Stimulated activated CD8-positive, alpha-beta memory T cell treated with anti-CD3 and anti-CD28 coated beads, Interleukin-12 subunit alpha, Interleukin-12 subunit beta, amount 100 ng/mL, for 4 hours (primary cell): Measurements from ENCODE around the gene CNBD2.
"Not testable (repeated sequence)": the region's sequence is repeated elsewhere in the genome, so short reads cannot be mapped to it uniquely, and the experiment has no call there.

Source experiments
- DNase-seq: peaks from one replicate; pipeline ENCODE4 v3.0.0-alpha.2; 2020; ENCODE audit warnings: low read depth

The CNBD2 gene

DNA sequence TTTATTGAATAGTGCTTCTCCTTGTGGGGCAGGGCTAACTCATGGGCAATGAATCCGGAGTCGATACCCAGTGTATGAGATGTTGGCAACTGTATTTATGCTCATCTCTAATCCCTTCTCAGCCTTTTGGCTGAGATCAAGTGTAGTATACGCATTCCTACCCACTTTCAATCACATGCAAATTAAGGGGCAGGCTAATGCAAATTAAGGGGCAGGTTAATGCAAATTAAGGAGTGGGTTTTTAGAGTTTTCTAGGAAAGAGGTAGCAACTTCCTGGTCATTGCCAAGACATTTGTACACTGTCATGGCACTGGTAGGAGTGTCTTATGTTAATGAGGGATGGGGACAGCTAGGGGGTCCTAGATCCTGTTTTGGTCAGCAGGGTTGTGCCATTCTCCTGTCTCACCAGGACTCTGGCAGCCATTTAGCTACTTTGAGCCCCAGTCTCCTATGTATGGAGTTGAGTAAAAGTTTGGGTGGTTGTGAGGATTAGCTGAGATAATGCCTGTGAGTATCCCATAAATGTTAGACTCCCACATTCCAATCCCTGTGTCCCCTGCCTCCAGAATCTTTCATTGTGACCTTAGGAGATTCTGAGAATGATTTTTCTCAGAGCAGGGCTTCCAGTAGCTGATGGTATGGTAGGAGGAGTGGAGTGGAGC lies at the start of gene CNBD2:
CNBD2 (plus strand) TSS at position 612 of the 662 bp plus-strand sequence. CDS start 173 bp downstream, outside the sequence.
- no peak for DNase-seq

DNA sequence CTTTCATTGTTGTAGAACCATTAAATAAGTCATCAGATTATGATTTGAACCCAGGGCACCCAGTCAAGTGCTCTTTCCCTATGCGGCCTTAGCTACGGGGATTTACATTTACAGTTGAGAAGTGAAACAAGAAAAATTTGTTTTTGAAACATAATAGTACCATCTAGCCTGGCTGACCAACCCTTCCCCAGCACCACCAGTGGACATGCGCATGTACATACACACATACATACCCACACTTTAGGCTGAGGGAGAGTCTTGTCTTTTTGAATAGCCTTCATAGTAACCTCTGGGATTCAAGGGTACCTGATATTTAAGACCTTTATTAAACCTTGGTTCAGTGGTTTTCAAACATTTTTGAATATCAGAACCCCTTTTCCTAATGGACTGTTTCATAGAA lies 47.9 kb upstream of the CNBD2 start:
- no peak for DNase-seq

DNA sequence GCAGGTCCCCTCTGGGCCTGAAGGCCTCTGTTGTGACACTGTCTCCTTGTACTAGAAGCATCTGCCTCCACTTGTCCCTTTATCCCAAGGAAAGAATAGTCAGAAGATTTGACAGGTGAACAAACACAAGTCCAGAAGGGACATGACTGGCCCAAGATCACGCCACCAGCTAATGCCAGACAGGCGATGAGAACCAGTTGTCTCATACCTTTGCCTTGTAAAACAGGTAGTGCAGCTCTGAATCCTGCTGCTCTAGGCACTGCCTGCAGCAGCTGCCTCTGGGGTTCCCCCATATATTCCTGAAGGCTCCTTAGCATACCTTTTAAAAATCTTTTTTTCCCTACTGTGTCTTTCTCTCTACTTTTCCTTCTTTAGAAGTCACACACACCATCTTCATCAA lies 39.1 kb upstream of the CNBD2 start:
- no peak for DNase-seq

DNA sequence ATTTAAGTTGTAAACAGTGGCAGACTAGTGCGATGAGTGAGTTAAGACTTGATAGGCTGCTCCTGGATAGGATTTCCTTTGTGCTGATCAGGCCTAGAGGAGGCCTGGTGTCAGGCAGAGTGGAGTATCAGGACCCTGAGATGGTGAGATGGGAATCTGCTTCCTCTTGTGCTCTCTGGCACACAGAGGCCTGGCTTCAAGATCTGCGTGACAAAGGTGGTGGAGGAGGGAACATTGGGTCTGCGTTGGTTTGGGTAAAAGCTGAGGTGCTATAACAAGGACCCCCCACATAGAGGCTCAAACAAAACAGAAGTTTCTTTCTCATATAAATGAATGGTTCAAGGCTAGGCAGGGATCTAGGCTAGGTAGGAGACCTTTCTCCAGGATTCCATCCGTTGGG lies 34.3 kb upstream of the CNBD2 start:
- no peak for DNase-seq

DNA sequence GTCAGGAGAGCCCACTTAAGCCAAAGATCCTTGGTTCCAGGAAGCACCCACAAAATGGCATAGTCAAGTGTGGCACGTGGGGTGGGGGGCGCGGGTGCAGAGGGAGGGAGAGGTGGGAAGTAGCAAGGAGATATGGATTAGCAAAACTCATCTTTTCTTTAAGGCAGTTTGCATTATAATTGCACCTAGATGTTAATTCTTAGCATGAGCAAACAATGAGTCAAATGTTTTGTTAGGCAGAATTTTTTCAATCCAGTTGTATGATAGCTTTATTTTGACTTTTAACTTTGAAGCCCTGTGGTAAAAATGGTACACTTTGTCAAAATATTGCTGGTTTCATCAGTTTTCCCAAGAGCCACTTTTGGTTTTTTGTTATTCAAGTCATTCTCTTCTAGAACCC lies 29.1 kb upstream of the CNBD2 start:
- DNase-seq: no peak

DNA sequence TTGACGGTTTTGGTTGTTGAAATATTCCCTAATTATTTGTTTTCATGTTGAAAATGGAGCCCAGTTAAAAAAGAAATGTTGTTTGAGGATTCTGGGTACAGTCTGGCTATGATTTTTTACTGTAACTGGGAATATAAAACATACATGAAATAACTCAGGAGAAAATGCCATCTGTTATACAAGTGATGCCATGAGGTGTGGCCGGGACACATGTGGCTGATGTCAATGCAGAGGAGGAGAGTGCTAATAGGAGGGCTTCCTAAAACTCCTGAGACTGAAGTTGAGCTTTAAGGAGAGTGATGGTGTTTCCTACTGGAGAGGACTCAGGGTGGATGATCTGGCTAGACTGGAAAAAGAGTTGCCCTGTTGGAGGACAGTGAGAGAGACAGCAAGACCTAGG lies 26.8 kb upstream of the CNBD2 start:
- no peak for DNase-seq

DNA sequence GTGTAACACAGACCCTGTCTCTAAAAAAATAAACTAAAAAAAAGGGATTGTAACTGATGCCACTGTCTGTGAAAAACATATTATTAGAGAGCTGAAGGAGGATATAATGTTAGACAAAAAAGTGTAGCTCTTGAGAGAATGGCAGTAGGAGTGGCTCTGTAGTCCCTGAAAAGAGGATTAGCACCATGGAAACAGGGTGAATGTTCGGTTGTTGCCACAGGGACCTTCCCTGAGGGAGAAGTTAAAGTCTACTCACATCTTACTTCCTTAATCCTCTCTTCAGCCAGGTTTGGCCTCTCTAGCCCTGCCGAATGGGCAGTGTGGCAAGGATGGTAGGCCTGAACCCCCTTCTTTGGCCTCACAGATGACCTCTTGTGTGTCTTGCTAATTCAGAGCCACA lies 26.1 kb upstream of the CNBD2 start:
- no peak for DNase-seq

DNA sequence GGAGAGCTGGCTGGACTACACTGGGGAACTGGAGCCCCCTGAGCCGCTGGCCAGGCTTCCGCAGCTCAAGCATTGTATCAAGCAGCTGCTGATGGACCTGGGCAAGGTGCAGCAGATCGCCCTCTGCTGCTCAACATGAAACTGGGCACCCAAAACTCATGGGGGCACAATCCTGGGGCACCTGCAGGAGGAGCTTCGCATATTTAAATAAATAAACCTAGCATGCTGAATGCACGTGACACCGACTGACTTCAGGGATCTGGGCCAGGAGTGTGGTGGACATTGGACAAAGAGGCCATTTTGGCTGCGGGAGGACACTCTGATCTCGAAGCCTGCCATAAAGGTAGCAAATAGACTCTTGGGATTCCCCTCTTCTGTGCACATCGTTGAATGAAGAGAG lies 20.9 kb upstream of the CNBD2 start:
- no peak for DNase-seq

DNA sequence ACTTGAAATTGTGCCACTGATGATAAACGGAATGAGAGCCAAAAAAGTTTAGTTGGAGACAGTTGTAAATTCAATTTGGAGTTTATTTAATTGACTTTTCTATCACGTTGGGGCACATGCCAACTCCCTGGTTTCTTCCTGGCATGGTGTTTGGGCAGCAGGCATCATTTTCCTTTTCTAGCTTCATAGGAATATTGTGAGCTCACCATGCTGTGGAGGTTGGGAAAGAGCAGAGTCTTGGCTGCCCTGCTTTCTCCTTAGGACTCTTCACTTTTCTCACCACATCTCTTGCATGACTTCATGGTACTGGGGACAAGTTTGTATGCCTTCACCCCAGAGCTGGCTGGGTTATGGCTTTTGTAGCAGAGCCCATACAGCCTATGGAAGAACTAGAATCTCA lies 20.5 kb upstream of the CNBD2 start:
- no peak for DNase-seq

DNA sequence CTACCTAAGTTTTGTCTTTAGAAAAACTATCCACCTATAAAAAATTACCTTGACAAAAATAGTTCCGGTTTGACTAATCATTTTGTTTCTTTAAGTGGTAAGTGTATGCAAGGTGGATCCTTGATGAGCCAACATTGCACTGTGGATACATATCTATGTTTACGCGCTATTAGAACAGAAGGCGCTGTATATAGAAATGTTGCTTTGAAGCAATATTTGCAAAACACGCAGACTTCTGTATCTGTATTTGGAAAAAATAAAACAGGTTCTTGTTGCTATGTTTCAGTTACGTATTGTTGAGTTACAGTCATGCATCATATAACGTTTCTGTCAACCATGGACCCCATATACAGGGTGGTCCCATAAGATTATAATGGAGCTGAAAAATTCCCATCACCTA lies 18.3 kb upstream of the CNBD2 start:
- DNase-seq: no peak

DNA sequence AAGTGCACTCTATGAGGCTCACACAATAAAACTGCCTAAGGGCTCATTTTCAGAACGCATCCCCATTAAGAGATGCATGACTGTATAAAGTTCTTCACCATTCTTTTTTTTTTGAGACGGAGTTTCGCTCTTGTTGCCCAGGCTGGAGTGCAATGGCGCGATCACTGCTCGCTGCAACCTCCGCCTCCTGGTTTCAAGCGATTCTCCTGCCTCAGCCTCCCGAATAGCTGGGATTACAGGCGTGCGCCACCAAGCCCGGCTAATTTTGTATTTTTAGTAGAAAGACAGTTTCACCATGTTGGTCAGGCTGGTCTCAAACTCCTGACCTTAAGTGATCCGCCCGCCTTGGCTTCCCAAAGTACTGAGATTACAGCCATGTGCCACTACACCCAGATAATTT lies 16.3 kb upstream of the CNBD2 start:
- not testable (repeated sequence) for DNase-seq

DNA sequence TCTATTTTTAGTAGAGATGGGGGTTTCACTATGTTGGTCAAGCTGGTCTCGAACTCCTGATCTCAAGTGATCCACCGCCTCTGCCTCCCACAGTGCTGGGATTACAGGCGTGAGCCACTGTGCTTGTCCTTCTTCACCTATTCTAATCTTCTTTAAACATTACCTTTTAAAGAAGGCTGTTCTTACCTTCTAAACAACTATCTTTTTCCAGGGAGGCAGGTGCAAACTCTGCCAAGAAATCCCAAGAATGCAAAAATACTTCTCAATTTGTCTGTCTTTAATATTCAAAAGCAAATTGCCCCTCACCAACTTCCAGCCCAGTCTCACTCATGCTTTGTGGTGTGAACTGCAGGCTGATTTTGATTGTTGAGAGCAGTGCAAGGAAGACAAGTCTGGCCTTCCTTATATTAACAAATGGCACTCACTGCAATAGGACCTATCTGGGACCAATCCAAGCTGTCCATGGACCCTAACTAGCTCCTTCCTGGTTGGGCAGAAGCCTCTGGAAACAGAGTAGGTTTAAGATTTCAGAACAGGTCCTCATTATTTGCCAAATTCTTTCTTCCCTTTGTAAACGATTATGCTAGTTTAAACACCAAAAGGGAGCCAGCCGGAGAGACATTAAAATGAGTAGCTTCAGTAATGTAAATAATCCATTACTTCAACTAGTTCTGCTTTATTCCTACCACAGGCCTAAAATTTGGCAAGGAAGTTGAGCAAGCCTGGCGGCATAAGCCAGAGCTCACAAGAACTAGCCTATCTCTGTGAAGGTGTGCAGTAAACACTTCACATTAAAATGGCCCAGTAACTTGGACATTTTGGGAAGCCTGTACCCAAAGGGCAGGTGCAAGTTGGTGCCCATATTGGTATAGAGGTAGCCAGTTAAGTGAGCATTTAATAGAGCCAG lies 15.7 kb upstream of the CNBD2 start:
- DNase-seq: no peak

DNA sequence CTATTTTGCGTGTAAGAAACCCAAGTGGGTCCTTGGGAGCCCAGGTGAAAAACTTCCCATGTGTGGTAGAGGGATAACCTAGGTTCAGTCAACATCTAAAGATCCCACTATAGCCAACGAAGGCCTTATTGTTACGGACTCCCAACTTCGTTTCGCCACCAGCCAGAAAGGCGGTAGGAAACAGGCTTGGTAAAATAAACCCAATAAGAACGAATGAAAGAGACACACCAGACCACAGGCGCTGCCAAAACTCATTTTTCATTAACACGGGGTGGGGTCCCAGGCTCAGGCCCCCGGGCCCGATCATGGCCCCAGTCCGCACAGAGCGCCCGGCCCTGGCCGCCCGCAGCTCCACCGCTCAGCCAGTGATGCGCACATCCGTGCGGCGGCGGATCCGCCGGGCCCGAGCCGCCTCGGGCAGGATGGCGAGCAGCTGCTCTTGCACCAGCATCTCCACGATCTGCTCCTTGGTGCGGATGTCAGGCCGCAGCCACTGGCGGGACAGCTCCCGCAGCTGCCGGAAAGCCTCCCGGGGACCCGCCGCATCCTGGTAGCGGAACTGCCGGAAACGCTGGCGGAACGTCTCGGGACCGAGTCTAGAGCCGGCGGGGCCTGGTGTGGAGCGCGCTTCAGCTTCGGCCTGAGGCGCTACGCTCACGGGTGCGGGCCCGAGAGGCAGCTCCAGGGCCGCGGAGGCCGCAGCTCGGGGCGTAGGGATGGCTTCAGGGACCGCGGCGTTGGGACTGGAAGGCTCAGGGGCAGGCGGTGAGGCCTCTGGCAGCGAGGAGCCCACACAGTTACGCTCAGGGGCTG lies 14.8 kb upstream of the CNBD2 start:
- DNase-seq: peak; percentile 41

DNA sequence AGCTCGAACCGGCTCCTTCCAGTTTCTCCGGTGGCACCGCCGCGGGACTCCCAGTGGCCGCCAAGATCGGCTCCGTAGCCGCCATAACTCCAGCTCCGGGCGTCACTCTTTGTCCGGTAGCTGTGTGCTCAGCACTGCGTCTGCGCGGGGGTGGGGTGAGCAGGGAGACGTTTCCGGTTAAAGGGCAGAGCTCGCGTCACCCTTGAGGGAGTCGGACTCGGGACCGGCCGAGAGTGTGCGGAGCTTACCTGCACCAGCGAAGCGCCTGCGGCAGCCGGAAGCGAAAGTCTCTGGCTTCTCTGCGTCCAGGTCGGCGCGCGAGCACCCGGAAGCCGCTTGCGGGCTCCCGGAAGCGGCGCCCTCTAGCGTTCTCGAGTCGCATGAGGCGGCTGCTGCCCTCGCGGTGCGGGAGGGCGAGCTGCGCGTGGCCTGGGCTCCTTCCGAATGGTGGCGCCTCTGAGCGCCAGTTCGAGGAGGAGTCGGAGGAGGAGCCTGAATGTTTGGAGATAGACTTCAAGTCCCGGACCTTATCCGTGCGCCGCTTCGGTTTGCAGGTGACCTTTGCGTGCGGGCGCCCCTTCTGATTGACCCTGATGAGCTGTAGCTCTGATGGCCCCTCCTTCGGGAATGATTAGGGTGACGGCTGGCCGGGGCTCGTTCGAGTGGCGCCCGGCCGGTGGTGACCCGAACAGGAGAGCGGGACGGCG lies 14.0 kb upstream of the CNBD2 start, which contains the start of gene SCAND1:
SCAND1 (minus strand) TSS at position 303 of the 707 bp plus-strand sequence; CDS start at position 85, 218 bp downstream.
- peak; percentile 91 for DNase-seq

DNA sequence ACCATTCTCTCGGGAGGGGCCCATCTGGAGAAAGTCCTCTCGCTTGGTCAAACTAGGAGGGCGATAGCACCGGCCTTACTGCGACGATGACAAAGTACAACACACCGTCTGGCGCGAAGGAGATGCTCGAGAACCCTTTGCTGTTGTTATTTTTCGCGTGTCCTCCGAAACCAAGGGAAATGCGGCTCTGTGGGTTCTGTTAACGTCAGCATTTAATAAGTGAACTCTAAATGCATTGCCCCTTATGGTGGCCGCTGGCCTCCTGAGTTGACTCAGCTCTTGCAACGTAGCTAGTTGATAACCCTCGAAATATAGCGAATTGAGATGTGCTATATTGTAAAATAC lies 13.5 kb upstream of the CNBD2 start:
- DNase-seq: no peak

DNA sequence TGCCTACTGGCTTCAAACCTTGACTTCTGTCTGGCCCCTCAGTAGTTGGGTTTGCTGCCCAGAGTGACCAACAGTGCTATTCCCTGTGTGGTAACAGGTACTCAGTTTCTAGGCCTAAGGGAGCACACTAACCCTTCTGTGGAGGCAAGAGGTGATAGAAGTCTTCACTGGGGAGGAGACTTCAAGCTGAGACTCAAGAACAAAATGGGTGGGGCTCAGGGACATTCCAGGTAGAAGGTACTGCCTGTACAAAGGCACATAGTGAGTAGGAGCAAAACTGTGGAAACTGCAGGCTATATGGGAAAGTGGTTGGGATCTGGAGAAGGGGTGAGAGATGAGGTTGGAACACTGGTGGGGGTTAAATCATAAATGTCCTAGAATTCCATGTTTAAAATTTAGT lies 11.8 kb upstream of the CNBD2 start:
- no peak for DNase-seq

DNA sequence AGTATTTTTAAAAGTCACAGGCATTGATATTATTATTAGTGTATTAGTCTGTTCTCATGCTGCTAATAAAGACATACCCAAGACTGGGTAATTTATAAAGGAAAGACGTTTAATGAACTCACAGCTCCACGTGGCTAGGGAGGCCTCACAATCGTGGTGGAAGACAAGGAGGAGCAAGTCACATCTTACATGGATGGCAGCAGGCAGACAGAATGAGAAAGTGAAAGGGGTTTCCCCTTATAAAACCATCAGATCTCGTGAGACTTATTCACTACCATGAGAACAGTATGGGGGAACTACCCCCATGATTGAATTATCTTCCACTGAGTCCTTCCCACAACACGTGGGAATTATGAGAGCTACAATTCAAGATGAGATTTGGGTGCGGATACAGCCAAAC lies 9.1 kb upstream of the CNBD2 start:
- not testable (repeated sequence) for DNase-seq

DNA sequence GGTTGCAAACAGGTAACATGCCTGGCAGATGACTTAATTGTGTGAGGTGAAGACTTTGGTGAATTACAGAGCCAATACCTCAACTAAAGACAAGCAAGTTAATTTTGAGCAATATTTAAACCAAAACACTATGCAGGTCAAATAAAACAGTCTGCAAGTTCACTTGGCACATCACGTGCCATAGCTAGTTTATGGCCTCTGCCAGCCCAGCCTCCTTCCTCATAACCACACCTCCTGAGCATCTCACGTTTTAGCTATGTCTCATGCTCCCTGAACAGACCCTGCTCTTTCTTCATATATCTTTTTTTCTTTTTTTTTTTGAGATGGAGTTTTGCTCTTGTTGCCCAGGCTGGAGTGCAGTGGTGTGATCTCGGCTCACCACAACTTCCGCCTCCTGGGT lies 4.5 kb upstream of the CNBD2 start:
- no peak for DNase-seq

DNA sequence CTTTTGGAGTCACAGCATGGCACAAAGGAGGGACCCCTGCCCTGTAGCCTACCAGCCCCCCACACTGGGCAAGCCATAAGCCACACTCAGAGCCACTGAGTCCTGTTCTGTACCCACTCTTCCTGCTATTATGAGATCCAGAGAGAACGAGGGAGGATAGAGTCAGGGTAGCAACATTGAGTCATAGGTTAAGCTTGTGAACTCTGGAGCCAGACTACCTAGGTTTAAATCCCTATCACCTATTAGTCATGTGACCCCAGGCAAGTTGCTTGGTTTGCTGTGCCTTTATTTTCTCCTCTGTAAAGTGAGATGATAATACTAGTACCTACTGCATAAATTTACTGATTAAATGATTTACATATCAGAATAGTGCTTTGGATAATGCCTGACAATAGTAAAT lies 540 bp downstream of the CNBD2 start:
- no peak for DNase-seq

DNA sequence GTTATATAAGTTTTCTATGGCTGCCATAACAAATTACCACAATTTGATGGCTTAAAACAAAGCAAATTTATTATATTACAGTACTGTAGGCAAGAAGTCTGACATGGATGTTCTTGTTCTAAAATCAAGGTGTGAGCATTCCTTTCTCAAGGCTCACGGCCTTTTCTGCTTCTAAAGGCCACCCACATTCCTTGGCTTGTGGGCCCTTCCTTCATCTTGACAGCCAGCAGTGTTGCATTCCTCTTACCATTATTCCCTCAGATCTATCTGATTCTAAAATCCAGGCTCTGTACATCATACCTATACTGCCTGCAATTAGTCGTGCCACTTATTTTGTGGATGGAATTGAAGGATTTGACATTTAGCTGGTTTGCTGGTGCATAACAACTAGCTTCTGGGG lies 3.6 kb downstream of the CNBD2 start:
- no peak for DNase-seq

DNA sequence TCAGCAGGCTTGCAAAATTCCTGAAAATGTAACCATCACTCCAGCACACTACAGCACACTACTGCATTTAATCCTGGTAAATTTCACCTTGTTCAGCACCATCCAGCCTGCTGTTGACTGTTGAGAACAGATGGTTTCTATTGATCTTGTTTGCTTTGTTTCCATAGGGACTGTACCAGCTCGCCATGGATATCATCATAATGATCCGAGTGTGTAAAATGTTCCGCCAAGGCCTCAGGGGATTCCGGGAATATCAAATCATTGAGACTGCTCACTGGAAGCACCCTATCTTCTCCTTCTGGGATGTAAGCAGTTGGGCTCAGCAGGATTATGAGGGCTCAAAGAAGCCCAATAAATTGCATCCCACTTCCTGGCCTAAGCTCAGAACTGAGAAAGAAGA lies 4.1 kb downstream of the CNBD2 start:
- DNase-seq: no peak

DNA sequence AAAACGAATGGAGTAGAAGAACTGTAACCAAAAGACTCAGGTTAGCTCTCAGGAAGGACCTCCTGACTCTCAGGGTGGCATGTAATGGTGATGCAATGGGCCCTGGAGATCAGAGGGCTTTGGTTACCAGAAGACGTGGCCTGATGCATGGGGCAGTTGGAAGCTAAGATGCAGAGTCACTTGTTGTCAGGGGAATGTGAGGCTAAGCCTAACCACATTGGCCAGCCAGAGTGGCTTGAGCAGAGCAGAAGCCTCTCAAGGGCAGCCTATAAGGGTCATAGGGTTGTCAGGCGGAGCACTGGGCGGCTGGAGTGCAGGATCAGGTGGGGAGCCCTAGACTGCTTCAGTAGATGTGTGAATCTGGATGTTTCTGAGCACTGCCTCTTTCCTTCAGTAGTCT lies 5.9 kb downstream of the CNBD2 start:
- DNase-seq: no peak
